HG03469 (cell line): ENCODE data around the gene IRAG1.

ENCODE experiments used
- ATAC-seq: cut with Tn5 transposase; IDR thresholded peaks from one replicate; pipeline ENCODE4 v1.9.1; 2021; ENCODE audit warnings: mild to moderate bottlenecking, moderate library complexity, moderate number of reproducible peaks; ENCODE audit not compliant: unreplicated experiment

IRAG1 gene

GRCh38 chr11:10650166-10650565 lies 43.4 kb downstream of the IRAG1 start:
- ATAC-seq: no peak

DNA sequence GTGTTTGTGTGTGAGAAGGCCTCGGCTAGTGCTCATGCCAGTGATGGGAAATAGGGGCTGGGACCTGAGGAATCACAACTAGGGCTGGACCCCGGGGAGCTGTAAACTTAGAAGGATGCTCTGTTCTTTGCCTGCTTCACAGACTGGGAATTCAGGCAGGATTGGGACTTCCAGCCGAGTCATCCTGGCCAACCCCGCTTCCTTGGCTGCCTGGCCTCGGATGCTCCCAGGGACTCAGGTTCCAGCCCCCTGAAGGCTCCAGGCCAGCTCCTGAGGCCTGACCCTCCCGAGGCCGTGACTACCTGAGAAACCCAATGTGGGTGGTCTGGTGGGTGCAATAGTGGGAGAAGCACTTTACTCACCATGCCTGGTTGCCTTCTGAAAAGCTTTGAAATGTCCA lies 44.7 kb downstream of the IRAG1 start:
- ATAC-seq: no peak

DNA sequence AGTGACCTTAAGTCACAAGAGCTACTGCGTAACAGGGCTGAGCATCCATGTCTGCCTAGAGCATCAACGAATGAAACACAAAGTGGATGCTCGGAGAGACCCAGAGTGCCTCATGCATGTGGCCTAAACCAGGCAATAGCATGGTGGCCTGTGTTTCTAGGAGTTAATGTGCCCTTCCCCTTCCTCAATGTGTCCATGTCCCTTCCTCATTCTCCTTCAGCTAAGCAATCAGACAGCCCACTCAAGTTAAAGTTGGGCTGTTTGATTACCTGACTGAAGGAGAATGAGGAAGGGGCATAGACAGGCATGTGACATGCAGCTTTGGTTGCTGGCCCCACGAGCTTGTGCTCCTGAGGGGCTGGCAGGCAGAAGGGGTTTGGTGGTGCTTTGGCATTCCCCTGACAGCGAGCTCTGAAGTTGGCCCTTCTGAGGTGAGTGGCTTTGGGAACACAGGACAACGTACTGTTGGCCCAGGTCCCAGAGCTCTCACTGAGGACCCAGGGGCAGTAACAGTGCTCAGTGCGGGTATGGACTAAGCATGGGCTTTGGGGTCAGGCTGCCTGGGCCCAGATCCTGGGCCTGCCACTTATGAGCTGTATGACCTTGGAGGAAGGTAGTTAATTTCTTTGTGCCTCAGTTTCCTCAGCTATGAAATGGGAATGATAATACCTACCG lies 46.7 kb downstream of the IRAG1 start:
- ATAC-seq: no peak

DNA sequence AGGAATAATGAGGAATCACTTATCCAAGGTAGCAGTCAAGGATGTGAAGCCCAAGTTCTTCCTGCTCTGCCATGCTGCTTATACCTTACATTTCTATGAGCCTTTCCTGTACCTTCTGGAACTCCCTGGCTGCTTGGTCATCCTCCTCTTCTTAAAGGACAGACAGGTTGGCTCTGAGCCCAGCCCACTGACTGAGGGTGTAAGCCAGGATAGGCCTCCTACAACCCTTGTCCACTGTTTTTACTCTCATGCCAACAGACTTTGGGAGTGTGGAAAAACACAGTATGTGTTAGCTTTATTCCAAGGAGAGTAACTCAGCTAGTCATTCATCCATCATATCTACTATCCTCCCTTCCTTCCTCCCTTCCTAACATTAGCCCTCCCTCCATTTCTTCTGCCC lies 47.5 kb downstream of the IRAG1 start:
- no peak for ATAC-seq

DNA sequence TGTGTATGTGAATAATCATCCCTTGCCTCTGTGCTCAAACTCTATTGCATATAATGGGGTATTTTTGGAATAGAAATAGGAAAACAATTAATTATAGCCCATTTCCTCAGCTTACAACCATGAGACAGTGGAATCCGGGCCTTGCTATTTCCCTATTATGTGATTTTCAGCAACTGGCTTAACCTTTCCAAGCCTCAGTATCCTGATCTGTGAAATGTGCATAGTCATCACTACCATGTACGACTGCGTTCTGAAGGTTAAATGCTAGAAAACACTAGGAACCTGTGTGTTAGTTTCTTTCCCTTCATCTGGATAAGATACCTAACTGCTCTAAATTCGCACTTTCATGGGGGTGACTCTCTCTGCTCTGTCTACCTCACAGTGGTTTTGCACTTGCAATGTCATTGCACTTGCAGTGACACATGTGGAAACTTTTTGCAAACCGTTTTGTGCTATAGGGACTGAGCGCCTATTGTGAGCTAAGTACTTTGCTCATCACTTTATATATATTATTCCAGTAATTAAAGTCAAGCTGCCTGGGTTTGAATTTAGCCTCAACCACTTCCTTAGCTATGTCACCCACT lies 48.3 kb downstream of the IRAG1 start:
- ATAC-seq: no peak
